Measurements from ENCODE around the gene RC3H1.

The RC3H1 gene

DNA sequence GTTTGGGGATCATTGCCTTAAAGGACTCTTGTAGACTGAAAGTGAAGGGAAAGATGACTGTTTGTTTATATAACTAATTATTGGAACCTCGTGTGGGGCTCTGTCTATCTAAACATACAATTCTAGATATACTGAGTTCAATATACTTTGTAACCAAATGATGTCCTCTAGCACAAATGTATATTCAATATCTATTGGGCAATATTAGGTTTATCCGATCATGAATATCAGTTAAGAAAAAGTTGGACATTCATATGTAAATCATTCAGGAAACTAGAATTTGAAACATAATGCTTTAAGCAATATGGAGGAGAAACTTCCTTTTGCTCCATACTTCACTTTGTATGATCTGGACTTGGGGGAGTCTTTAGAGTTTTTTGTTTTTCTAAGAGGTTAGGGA lies 8.9 kb upstream of the RC3H1 start:
- TF ChIP-seq, protein P1, sequence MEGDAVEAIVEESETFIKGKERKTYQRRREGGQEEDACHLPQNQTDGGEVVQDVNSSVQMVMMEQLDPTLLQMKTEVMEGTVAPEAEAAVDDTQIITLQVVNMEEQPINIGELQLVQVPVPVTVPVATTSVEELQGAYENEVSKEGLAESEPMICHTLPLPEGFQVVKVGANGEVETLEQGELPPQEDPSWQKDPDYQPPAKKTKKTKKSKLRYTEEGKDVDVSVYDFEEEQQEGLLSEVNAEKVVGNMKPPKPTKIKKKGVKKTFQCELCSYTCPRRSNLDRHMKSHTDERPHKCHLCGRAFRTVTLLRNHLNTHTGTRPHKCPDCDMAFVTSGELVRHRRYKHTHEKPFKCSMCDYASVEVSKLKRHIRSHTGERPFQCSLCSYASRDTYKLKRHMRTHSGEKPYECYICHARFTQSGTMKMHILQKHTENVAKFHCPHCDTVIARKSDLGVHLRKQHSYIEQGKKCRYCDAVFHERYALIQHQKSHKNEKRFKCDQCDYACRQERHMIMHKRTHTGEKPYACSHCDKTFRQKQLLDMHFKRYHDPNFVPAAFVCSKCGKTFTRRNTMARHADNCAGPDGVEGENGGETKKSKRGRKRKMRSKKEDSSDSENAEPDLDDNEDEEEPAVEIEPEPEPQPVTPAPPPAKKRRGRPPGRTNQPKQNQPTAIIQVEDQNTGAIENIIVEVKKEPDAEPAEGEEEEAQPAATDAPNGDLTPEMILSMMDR (IDR thresholded peaks at IDR 0.05), result no peak
- DNase-seq, result no peak
- Histone ChIP-seq H3K27me3 (no peaks in the 10 kb centered on the region), H3K4me1 (no peaks in the 10 kb centered on the region), H3K36me3 (no peaks in the 10 kb centered on the region), H3K4me3 (no peak overlapping the region), H3K9me3 (no peaks in the 10 kb centered on the region), H3K27ac (no peak overlapping the region)
- intact Hi-C loops (cut with DNase I; ENCODE audit: low total_unique reads), result no loop called here

DNA sequence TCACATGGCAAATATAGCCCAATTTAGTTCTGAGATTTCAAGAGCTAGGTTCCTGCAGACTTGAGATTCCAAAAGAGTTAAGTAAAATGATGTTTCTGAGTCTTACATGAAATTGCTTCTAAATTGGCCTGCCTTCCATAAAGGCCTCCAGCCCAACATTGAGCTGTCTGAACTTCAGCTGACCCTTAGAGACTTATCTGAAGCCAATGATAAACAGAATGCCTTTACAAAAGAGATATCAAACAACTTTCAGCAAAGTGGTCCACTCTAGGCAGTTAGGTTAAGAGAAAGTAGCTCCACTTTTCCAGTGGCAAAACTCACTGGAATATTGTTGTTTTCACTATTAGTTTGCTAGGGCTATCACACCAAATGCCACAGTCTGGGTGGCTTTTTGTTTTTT lies 6.3 kb upstream of the RC3H1 start:
- no peak overlapping the region for H3K4me3 ChIP-seq
- intact Hi-C loops (cut with DNase I; ENCODE audit: low total_unique reads), result loop anchor here (10.0 kb wide), 2 partner anchors 164 to 554 kb away; partner anchors contain the start of genes GAS5, PRDX6 and ZBTB37
- no peaks in the 10 kb centered on the region for H3K9me3 ChIP-seq
- H3K27ac ChIP-seq, result no peak overlapping the region
- DNase-seq, result no peak
- H3K36me3 ChIP-seq, result no peaks in the 10 kb centered on the region
- H3K27me3 ChIP-seq, result no peaks in the 10 kb centered on the region
- no peaks in the 10 kb centered on the region for H3K4me1 ChIP-seq
- TF ChIP-seq, protein P1 (IDR thresholded peaks at IDR 0.05), result no peak

- intact Hi-C loops (cut with DNase I; ENCODE audit: low total_unique reads), result loop anchor here (5.0 to 10.0 kb wide), 3 partner anchors 134 to 549 kb away; partner anchors contain the start of genes GAS5, PRDX6, RABGAP1L and ZBTB37
- H3K9me3 ChIP-seq, result no peaks in the 10 kb centered on the region
- peak overlapping the region; percentile 87 to 91 for H3K27ac ChIP-seq
- H3K4me1 ChIP-seq, result peaks cover 0 to 35% (median 15%) of the 10 kb centered on the region in 4 donors
- H3K27me3 ChIP-seq, result no peaks in the 10 kb centered on the region
- no peaks in the 10 kb centered on the region for H3K36me3 ChIP-seq
- H3K4me3 ChIP-seq, result no peak overlapping the region
- DNase-seq, result no peak
- TF ChIP-seq, protein P1 (IDR thresholded peaks at IDR 0.05), result no peak
Measured at GRCh38 chr1:174023440-174023839, 1.3 kb upstream of the RC3H1 start.

DNA sequence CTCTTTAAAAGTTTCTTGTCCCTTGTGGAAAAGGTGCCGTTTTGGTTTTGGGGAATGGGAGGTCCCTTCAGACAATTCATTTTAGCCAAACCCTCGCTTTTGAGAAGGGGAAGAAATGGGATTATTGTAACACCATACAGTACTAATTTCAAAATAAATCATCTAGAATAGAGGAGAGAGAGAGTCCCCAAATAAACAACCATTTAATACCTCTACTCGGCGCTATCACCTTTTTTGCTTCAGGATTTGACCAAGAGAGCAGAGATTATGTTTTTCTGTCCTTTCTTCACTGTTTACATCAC lies 770 bp upstream of the RC3H1 start:
- Histone ChIP-seq H3K4me1 (peaks cover 0 to 41% (median 19%) of the 10 kb centered on the region in 4 donors), H3K9me3 (no peaks in the 10 kb centered on the region), H3K36me3 (no peaks in the 10 kb centered on the region), H3K27ac (peak overlapping the region; percentile 87 to 91), H3K27me3 (no peaks in the 10 kb centered on the region), H3K4me3 (peak overlapping the region; percentile 79 to 86)
- intact Hi-C loops (cut with DNase I; ENCODE audit: low total_unique reads), result loop anchor here (5.0 to 10.0 kb wide), 3 partner anchors 134 to 548 kb away; partner anchors contain the start of genes GAS5, PRDX6, RABGAP1L and ZBTB37
- TF ChIP-seq, protein P1 (IDR thresholded peaks at IDR 0.05), result no peak
- no peak for DNase-seq

DNA sequence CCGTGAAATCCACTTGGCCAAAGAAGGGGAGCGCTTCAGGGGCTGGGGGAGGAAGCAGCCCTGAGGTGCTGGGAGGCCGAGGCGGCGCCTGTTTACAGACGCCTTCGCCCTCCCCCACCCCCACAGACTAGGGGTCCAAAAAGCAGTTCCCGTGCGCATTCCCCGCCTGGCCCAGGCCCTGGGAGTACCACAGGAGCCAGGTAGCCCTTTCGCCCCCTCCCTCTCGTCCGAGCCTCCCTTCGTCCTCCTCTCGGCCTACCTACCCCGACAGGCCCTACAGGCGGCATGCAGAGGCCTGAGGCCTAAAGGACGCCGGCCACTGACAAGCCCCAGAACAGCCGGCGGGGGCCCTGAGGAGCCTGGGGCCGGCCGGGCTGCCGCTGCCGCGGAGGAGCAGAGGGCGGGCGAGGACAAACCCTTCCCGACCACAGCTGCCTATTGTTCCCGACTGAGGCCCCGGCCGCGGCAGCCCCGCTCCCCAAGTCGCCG lies 522 bp downstream of the RC3H1 start:
- intact Hi-C loops (cut with DNase I; ENCODE audit: low total_unique reads), result loop anchor here (5.0 to 10.0 kb wide), 3 partner anchors 136 to 547 kb away; partner anchors contain the start of genes GAS5, PRDX6, RABGAP1L and ZBTB37
- Histone ChIP-seq H3K36me3 (no peaks in the 10 kb centered on the region), H3K27ac (peak overlapping the region; percentile 87 to 91), H3K4me3 (peak overlapping the region; percentile 79 to 86), H3K4me1 (peaks cover 0 to 53% (median 22%) of the 10 kb centered on the region in 4 donors), H3K27me3 (no peaks in the 10 kb centered on the region), H3K9me3 (no peaks in the 10 kb centered on the region)
- peak; percentile 39 to 75 for DNase-seq
- TF ChIP-seq, protein P1 (IDR thresholded peaks at IDR 0.05), result no peak

All from tibial artery (tissue), 4 donors.